Epithelial cell of esophagus (primary cell): Measurements from ENCODE around the gene CNGB1.

Source experiments
- DNase-seq: peaks from one replicate; pipeline ENCODE4 v3.0.0; 2010; ENCODE audit warnings: low read depth
- H3K4me3 ChIP-seq: 2 replicates; pipeline ENCODE4 v1.5.1; 2011; ENCODE audit warnings: mild to moderate bottlenecking, low read length, control low read depth
- CTCF ChIP-seq: IDR thresholded peaks from 2 replicates; pipeline ENCODE4 v1.5.1; 2011; ENCODE audit warnings: low read depth, mild to moderate bottlenecking, low read length, control low read depth, inconsistent platforms; ENCODE audit not compliant: insufficient read depth; ENCODE audit errors: missing control alignments

Gene CNGB1

GRCh38 chr16:57908409-57908987 lies 62.4 kb downstream of the CNGB1 start:
- no peak overlapping the region for H3K4me3 ChIP-seq
- DNase-seq, result no peak
- TF ChIP-seq CTCF, result no peak

- no peak for DNase-seq
- peak; percentile 62 for TF ChIP-seq CTCF
These were observed 64.3 kb downstream of the CNGB1 start for GRCh38 chr16:57906382-57907316.

GRCh38 chr16:57904101-57904500 lies 66.8 kb downstream of the CNGB1 start:
- TF ChIP-seq CTCF, result no peak
- no peak overlapping the region for H3K4me3 ChIP-seq
- DNase-seq, result no peak

More at GRCh38 chr16:57906382-57907316, 64.3 kb downstream of the CNGB1 start:
- no peak overlapping the region for H3K4me3 ChIP-seq

GRCh38 chr16:57903656-57904055 lies 67.3 kb downstream of the CNGB1 start:
- no peak for TF ChIP-seq CTCF
- no peak for DNase-seq

GRCh38 chr16:57901480-57902069 lies 69.4 kb downstream of the CNGB1 start:
- no peak for TF ChIP-seq CTCF
- H3K4me3 ChIP-seq, result no peak overlapping the region
- DNase-seq, result no peak

More at GRCh38 chr16:57903656-57904055, 67.3 kb downstream of the CNGB1 start:
- H3K4me3 ChIP-seq, result no peak overlapping the region

GRCh38 chr16:57900796-57901479 lies 70.0 kb downstream of the CNGB1 start:
- no peak overlapping the region for H3K4me3 ChIP-seq
- no peak for TF ChIP-seq CTCF
- DNase-seq, result no peak
